Measurements from ENCODE around the gene ZCWPW1. TPM values are rescaled to one million over a fixed set of nuclear protein-coding genes. Genes with fewer than 3 reads are reported as not detected.
"Not testable (repeated sequence)": the region's sequence is repeated elsewhere in the genome, so short reads cannot be mapped to it uniquely, and the experiment has no call there.

ZCWPW1 gene
- total RNA-seq, 2 donors from 2014 or later, result 5.5 to 34.6 TPM

- intact Hi-C loops (cut with DNase I), result no loop called here
- TF ChIP-seq, protein P1, sequence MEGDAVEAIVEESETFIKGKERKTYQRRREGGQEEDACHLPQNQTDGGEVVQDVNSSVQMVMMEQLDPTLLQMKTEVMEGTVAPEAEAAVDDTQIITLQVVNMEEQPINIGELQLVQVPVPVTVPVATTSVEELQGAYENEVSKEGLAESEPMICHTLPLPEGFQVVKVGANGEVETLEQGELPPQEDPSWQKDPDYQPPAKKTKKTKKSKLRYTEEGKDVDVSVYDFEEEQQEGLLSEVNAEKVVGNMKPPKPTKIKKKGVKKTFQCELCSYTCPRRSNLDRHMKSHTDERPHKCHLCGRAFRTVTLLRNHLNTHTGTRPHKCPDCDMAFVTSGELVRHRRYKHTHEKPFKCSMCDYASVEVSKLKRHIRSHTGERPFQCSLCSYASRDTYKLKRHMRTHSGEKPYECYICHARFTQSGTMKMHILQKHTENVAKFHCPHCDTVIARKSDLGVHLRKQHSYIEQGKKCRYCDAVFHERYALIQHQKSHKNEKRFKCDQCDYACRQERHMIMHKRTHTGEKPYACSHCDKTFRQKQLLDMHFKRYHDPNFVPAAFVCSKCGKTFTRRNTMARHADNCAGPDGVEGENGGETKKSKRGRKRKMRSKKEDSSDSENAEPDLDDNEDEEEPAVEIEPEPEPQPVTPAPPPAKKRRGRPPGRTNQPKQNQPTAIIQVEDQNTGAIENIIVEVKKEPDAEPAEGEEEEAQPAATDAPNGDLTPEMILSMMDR (IDR thresholded peaks at IDR 0.05), result no peak
- TF ChIP-seq POLR2AphosphoS5 (IDR thresholded peaks at IDR 0.05) (no peak), POLR2A (IDR thresholded peaks at IDR 0.05) (no peak)
- 87% methylated on average over 12 of the region's 12 CpGs for WGBS
- Histone ChIP-seq H3K27me3 (replicated peaks; ENCODE audit: insufficient read depth) (no peaks in the 10 kb centered on the region), H3K9me3 (no peaks in the 10 kb centered on the region), H3K36me3 (no peaks in the 10 kb centered on the region), H3K4me3 (no peak overlapping the region), H3K4me1 (replicated peaks) (no peaks in the 10 kb centered on the region), H3K27ac (no peak overlapping the region)
- no peak for DNase-seq (ENCODE audit: low spot score)
Observed at GRCh38 chr7:100367676-100368613, 60.6 kb downstream of the ZCWPW1 start.

DNA sequence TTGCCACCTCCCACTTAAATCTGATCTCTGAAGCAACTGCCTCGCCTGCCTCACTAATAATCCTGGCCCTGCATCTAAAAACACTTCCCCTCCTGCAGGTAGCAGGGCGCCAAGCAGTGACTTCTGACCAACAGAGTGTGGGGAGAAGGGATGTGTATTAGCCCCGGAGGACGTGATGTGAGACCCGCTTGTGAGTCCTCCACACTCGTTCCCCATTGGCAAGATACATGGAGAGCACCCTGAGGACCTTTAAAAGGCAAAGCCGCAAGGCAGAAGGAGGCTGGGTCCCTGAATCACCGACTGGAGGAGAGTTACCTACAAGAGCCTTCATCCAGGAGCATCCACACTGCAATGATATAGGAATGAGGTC, 61.3 kb downstream of the ZCWPW1 start:
- 94% methylated on average over 8 of the region's 8 CpGs for WGBS
- H3K4me3 ChIP-seq, result no peak overlapping the region
- H3K27me3 ChIP-seq (replicated peaks; ENCODE audit: insufficient read depth), result no peaks in the 10 kb centered on the region
- TF ChIP-seq POLR2AphosphoS5 (IDR thresholded peaks at IDR 0.05) (no peak), POLR2A (IDR thresholded peaks at IDR 0.05) (no peak)
- TF ChIP-seq, protein P1 (IDR thresholded peaks at IDR 0.05), result no peak
- H3K27ac ChIP-seq, result no peak overlapping the region
- peaks cover 0 to 2% of the 10 kb centered on the region in 2 donors for H3K36me3 ChIP-seq
- no peaks in the 10 kb centered on the region for H3K9me3 ChIP-seq
- intact Hi-C loops (cut with DNase I), result no loop called here
- DNase-seq (ENCODE audit: low spot score), result no peak
- no peaks in the 10 kb centered on the region for H3K4me1 ChIP-seq (replicated peaks)

- no peak for TF ChIP-seq POLR2A (IDR thresholded peaks at IDR 0.05)
- TF ChIP-seq, protein P1 (IDR thresholded peaks at IDR 0.05), result no peak
- TF ChIP-seq POLR2AphosphoS5 (IDR thresholded peaks at IDR 0.05), result no peak
- peaks cover 0 to 2% of the 10 kb centered on the region in 2 donors for H3K36me3 ChIP-seq
Observed at GRCh38 chr7:100366411-100367250, 61.9 kb downstream of the ZCWPW1 start.

GRCh38 chr7:100365998-100366367, 62.5 kb downstream of the ZCWPW1 start:
- H3K9me3 ChIP-seq; H3K4me3 ChIP-seq; H3K27me3 ChIP-seq (replicated peaks; ENCODE audit: insufficient read depth); H3K4me1 ChIP-seq (replicated peaks); DNase-seq (ENCODE audit: low spot score); intact Hi-C loops (cut with DNase I); H3K36me3 ChIP-seq; H3K27ac ChIP-seq: not testable (repeated sequence)
- WGBS, result 95% methylated on average over 7 of the region's 7 CpGs

More at GRCh38 chr7:100366411-100367250, 61.9 kb downstream of the ZCWPW1 start:
- Histone ChIP-seq H3K4me1 (replicated peaks) (no peaks in the 10 kb centered on the region), H3K4me3 (no peak overlapping the region), H3K9me3 (no peaks in the 10 kb centered on the region), H3K27ac (no peak overlapping the region), H3K27me3 (replicated peaks; ENCODE audit: insufficient read depth) (no peaks in the 10 kb centered on the region)
- intact Hi-C loops (cut with DNase I), result no loop called here
- no peak for DNase-seq (ENCODE audit: low spot score)
- WGBS, result 88% methylated on average over 16 of the region's 16 CpGs

DNA sequence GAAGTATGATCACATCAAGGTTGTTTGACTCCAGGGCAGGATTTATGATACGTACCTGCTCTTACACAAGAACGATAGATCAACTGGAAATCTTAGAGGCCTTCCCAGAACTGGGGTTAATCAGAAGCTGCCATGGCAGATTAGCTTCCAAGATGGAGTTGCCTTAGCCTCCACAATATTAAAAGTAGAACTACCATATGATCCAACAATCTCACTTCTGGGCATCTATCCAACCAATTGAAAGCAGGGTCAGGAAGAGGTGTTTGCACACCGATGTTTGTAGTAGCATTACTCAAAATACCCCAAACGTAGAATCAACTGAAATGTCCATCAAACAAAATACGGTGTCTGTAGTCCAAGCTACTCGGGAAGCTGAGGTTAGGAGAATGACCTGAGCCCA, 64.0 kb downstream of the ZCWPW1 start:
- intact Hi-C loops (cut with DNase I), result no loop called here
- peaks cover 2 to 20% of the 10 kb centered on the region in 2 donors for H3K36me3 ChIP-seq
- no peaks in the 10 kb centered on the region for H3K27me3 ChIP-seq (replicated peaks; ENCODE audit: insufficient read depth)
- TF ChIP-seq POLR2AphosphoS5 (IDR thresholded peaks at IDR 0.05) (no peak), POLR2A (IDR thresholded peaks at IDR 0.05) (no peak)
- TF ChIP-seq, protein P1 (IDR thresholded peaks at IDR 0.05), result no peak
- no peaks in the 10 kb centered on the region for H3K9me3 ChIP-seq
- H3K4me3 ChIP-seq, result no peak overlapping the region
- H3K4me1 ChIP-seq (replicated peaks), result no peaks in the 10 kb centered on the region
- H3K27ac ChIP-seq, result no peak overlapping the region
- 91% methylated on average over 6 of the region's 6 CpGs for WGBS
- DNase-seq (ENCODE audit: low spot score), result no peak

DNA sequence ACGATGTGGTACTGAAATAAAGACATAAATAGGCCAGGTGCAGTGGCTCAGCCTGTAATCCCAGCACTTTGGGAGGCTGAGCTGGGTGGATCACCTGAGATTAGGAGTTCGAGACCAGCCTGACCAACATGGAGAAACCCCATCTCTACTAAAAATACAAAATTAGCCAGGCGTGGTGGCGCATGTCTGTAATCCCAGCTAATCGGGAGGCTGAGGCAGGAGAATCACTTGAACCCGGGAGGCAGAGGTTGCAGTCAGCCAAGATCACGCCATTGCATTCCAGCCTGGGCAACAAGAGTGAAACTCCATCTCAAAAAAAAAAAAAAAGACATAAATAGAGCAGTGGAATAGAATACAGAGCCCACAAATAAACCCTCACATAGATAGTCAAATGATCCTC, 64.7 kb downstream of the ZCWPW1 start:
- DNase-seq (ENCODE audit: low spot score); H3K4me3 ChIP-seq; H3K4me1 ChIP-seq (replicated peaks); intact Hi-C loops (cut with DNase I); H3K9me3 ChIP-seq; H3K27ac ChIP-seq; H3K27me3 ChIP-seq (replicated peaks; ENCODE audit: insufficient read depth): not testable (repeated sequence)
- peaks cover 2 to 26% of the 10 kb centered on the region in 2 donors for H3K36me3 ChIP-seq
- 97% methylated on average over 7 of the region's 7 CpGs for WGBS

All from prostate gland (tissue), 2 donors.